Measurements from ENCODE around the gene PGM5. TPM values are rescaled to one million over a fixed set of nuclear protein-coding genes. Genes with fewer than 3 reads are reported as not detected.

Gene PGM5
- total and polyA plus RNA-seq, 2 donors (not counting 3 experiments of a cell fraction or from before 2014, with no cell fraction given) = 0.14 to 1.9 TPM

DNA sequence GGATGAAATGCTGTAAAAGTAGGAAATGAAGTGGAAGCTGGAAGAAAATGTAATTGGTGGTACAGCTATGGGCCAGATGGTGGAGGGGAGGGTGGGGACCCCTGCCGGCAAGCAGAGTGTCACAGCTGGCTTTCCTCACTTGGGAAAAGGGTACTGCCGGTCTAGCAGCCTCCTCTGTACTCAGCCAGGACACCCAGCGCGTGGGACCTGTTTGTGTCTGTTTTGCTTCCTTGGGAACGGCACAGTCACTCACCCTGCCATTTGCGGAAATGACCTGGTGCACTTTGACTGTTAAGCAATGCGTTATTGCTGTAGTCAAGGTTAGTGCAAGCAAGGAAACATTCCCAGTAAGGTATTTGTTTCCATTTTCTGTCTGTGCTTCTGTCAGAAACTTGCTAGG is 174.2 kb downstream of the PGM5 start:
- FAIRE-seq (no peak), DNase-seq (ENCODE audit: low read depth, low spot score) (no peak)
- no peak overlapping the region for H3K9ac ChIP-seq (replicated peaks; ENCODE audit: extremely low read depth, insufficient read depth, low read length)
- no peaks in the 10 kb centered on the region for H3K9me3 ChIP-seq (replicated peaks; ENCODE audit: control insufficient read depth, insufficient read depth, low read length)
- CTCF ChIA-PET = no interaction called here
- no peaks in the 10 kb centered on the region for H3K36me3 ChIP-seq (ENCODE audit: control insufficient read depth in 2 of 2, extremely low read depth in 1 of 2, insufficient read depth in 2 of 2, low read length in 2 of 2)
- TF ChIP-seq EZH2 (IDR thresholded peaks at IDR 0.05; ENCODE audit: borderline replicate concordance, low read depth, low read length, severe bottlenecking) (no peak), JUN (IDR thresholded peaks at IDR 0.05; ENCODE audit: borderline replicate concordance, insufficient read depth, insufficient read length, low read depth) (no peak), GATA2 (IDR thresholded peaks at IDR 0.05; ENCODE audit: insufficient read depth, insufficient read length, low read depth, low read length) (no peak), POLR2A (IDR thresholded peaks at IDR 0.05; ENCODE audit: low read depth, low read length) (no peak), MYC (IDR thresholded peaks at IDR 0.05; ENCODE audit: low read depth, low read length) (no peak), POLR2AphosphoS5 (IDR thresholded peaks at IDR 0.05; ENCODE audit: insufficient read depth, low read depth, low read length) (no peak), FOS (IDR thresholded peaks at IDR 0.05; ENCODE audit: borderline replicate concordance, insufficient read depth, low read length) (no peak)
- TF ChIP-seq, protein P1, sequence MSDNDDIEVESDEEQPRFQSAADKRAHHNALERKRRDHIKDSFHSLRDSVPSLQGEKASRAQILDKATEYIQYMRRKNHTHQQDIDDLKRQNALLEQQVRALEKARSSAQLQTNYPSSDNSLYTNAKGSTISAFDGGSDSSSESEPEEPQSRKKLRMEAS (IDR thresholded peaks at IDR 0.05; ENCODE audit: insufficient read depth, insufficient read length) = no peak
- TF ChIP-seq, protein P2, sequence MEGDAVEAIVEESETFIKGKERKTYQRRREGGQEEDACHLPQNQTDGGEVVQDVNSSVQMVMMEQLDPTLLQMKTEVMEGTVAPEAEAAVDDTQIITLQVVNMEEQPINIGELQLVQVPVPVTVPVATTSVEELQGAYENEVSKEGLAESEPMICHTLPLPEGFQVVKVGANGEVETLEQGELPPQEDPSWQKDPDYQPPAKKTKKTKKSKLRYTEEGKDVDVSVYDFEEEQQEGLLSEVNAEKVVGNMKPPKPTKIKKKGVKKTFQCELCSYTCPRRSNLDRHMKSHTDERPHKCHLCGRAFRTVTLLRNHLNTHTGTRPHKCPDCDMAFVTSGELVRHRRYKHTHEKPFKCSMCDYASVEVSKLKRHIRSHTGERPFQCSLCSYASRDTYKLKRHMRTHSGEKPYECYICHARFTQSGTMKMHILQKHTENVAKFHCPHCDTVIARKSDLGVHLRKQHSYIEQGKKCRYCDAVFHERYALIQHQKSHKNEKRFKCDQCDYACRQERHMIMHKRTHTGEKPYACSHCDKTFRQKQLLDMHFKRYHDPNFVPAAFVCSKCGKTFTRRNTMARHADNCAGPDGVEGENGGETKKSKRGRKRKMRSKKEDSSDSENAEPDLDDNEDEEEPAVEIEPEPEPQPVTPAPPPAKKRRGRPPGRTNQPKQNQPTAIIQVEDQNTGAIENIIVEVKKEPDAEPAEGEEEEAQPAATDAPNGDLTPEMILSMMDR (IDR thresholded peaks at IDR 0.05; ENCODE audit: extremely low read depth in 1 of 2, insufficient read depth in 1 of 2, low read depth in 1 of 2, low read length in 2 of 2) = no peak
- H3K4me2 ChIP-seq (ENCODE audit: insufficient read depth, low read length) = no peak overlapping the region
- intact Hi-C loops (cut with micrococcal nuclease) (no loop called here), dilution Hi-C loops (cut with MboI; ENCODE audit: extremely low pct_ligation_motif_present, low sequenced_read_pairs) (no loop called here)
- no peak overlapping the region for H3K4me3 ChIP-seq (replicated peaks in 1 of 3; ENCODE audit: insufficient read depth in 1 of 3, low read depth in 1 of 3, low read length in 3 of 3)
- POLR2A ChIA-PET = no interaction called here
- H3K9me1 ChIP-seq (replicated peaks; ENCODE audit: control insufficient read depth, extremely low read depth, insufficient read depth, low read length) = no peaks in the 10 kb centered on the region
- no peaks in the 10 kb centered on the region for H3K27me3 ChIP-seq (ENCODE audit: control insufficient read depth in 2 of 2, insufficient read depth in 2 of 2, low read length in 2 of 2)
- no peaks in the 10 kb centered on the region for H4K20me1 ChIP-seq (replicated peaks; ENCODE audit: control insufficient read depth, extremely low read depth, insufficient read depth, low read length)
- no peak overlapping the region for H3K27ac ChIP-seq (ENCODE audit: insufficient read depth, low read depth, low read length)
- no TSS peak for BruUV-seq (replicated peaks)
- H3K4me1 ChIP-seq (ENCODE audit: control insufficient read depth, extremely low read depth, insufficient read depth, low read length) = no peaks in the 10 kb centered on the region
- no peak overlapping the region for H2AFZ ChIP-seq (ENCODE audit: low read depth, low read length)
- no peaks in the 10 kb centered on the region for H3K79me2 ChIP-seq (ENCODE audit: control insufficient read depth, insufficient read depth, low read length)
